HepG2 (cell line): ENCODE measurements around the gene PGAP3. TPM values are rescaled to one million over a fixed set of nuclear protein-coding genes. Genes with fewer than 3 reads are reported as not detected.
A peak's percentile ranks its signal among the peaks of the same experiment; 100 is the strongest.

Experiments used
- HOXD1 ChIP-seq: sonication (generic); formaldehyde crosslinking; IDR thresholded peaks from 2 replicates; pipeline ENCODE4 v1.5.0; 2020; ENCODE audit warnings: missing genetic modification reagents
- NPAS2 ChIP-seq: sonication (generic); formaldehyde crosslinking; IDR thresholded peaks from 2 replicates; pipeline ENCODE4 v1.8.0; 2022; ENCODE audit warnings: mild to moderate bottlenecking, missing genetic modification reagents, borderline replicate concordance
- RCOR2 ChIP-seq: IDR thresholded peaks from 2 replicates; pipeline ENCODE4 v1.6.1; 2016; ENCODE audit warnings: missing biosample characterization, missing genetic modification reagents
- TCF7 ChIP-seq: sonication (generic); IDR thresholded peaks from 2 replicates; pipeline ENCODE4 v1.6.1; 2016; ENCODE audit warnings: antibody characterized with exemption, low read depth
- ZBTB8A ChIP-seq: sonication (generic); formaldehyde crosslinking; IDR thresholded peaks from 2 replicates; pipeline ENCODE4 v1.4.0; 2020; ENCODE audit warnings: mild to moderate bottlenecking, low read depth, missing genetic modification reagents, borderline replicate concordance
- ZNF569 ChIP-seq: sonication (generic); formaldehyde crosslinking; IDR thresholded peaks from 2 replicates; pipeline ENCODE4 v1.5.0; 2020; ENCODE audit warnings: mild to moderate bottlenecking, missing genetic modification reagents, moderate library complexity, borderline replicate concordance
- ZNF607 ChIP-seq: sonication (generic); formaldehyde crosslinking; IDR thresholded peaks from 2 replicates; pipeline ENCODE4 v1.5.1; 2020; ENCODE audit warnings: missing genetic modification reagents, mild to moderate bottlenecking, borderline replicate concordance
- ZNF670 ChIP-seq: sonication (generic); formaldehyde crosslinking; IDR thresholded peaks from 2 replicates; pipeline ENCODE4 v1.8.0; 2022; ENCODE audit warnings: mild to moderate bottlenecking, missing genetic modification reagents, borderline replicate concordance
- ZSCAN5A ChIP-seq: sonication (generic); formaldehyde crosslinking; IDR thresholded peaks from 2 replicates; pipeline ENCODE4 v1.8.0; 2022; ENCODE audit warnings: mild to moderate bottlenecking, missing genetic modification reagents, borderline replicate concordance
- polyA plus RNA-seq, 8 experiments: library from polyadenylated mRNA; depleted of rRNA in 3 of 8; stranded (reverse) in 7 of 8; unstranded in 1 of 8; fragments of >200 nt; fragmentation: Illumina TruSeq in 4 of 8; extraction: Trizol in 4 of 8; gene quantifications; 2 replicates each; pipeline versions ENCODE4 v1.2.1 to v1.2.3, GENCODE V29; 2011 to 2016; ENCODE audit warnings: low read depth in 4 of 8, missing spikeins in 1 of 8, mixed read lengths in 1 of 8; ENCODE audit not compliant: insufficient read depth in 1 of 8
- total RNA-seq, 5 experiments: library from RNA; depleted of rRNA; stranded (reverse); fragments of >200 nt; fragmentation: Illumina TruSeq; extraction: Trizol; gene quantifications; 2 replicates each; pipeline ENCODE4 v1.2.3, GENCODE V29; 2016; ENCODE audit warnings: low read depth in 1 of 5
- TF ChIP-seq, protein P1 (sequence below), 2 experiments: sonication (generic) in 1 of 2; formaldehyde crosslinking in 1 of 2; IDR thresholded peaks; 2 replicates each; pipeline versions ENCODE4 v1.6.1 to v1.9.0; 2014 to 2022; ENCODE audit warnings: antibody characterized with exemption in 1 of 2, borderline replicate concordance in 1 of 2, inconsistent platforms in 1 of 2, low read depth in 1 of 2, missing genetic modification reagents in 1 of 2
- TF ChIP-seq, protein P2 (sequence below): sonication (generic); formaldehyde crosslinking; IDR thresholded peaks from 2 replicates; pipeline ENCODE4 v1.8.0; 2022; ENCODE audit warnings: missing genetic modification reagents, mild to moderate bottlenecking, inconsistent platforms, borderline replicate concordance
- TF ChIP-seq, protein P3 (sequence below): sonication (generic); formaldehyde crosslinking; IDR thresholded peaks from 2 replicates; pipeline ENCODE4 v1.4.0; 2020; ENCODE audit warnings: mild to moderate bottlenecking, missing genetic modification reagents
- TF ChIP-seq, protein P4 (sequence below): sonication (generic); formaldehyde crosslinking; IDR thresholded peaks from 2 replicates; pipeline ENCODE4 v1.4.0; 2020; ENCODE audit warnings: missing genetic modification reagents, borderline replicate concordance

PGAP3 gene
- total and polyA plus RNA-seq, 2 of the 13 experiments (the other 11 are each of a cell fraction or from before 2014, with no cell fraction given) = 11.9 to 14.6 TPM

GRCh38 chr17:39667945-39668924, 19.6 kb downstream of the PGAP3 start, which contains the start of gene PNMT (continued):
- TF ChIP-seq, protein P1, sequence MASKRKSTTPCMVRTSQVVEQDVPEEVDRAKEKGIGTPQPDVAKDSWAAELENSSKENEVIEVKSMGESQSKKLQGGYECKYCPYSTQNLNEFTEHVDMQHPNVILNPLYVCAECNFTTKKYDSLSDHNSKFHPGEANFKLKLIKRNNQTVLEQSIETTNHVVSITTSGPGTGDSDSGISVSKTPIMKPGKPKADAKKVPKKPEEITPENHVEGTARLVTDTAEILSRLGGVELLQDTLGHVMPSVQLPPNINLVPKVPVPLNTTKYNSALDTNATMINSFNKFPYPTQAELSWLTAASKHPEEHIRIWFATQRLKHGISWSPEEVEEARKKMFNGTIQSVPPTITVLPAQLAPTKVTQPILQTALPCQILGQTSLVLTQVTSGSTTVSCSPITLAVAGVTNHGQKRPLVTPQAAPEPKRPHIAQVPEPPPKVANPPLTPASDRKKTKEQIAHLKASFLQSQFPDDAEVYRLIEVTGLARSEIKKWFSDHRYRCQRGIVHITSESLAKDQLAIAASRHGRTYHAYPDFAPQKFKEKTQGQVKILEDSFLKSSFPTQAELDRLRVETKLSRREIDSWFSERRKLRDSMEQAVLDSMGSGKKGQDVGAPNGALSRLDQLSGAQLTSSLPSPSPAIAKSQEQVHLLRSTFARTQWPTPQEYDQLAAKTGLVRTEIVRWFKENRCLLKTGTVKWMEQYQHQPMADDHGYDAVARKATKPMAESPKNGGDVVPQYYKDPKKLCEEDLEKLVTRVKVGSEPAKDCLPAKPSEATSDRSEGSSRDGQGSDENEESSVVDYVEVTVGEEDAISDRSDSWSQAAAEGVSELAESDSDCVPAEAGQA (IDR thresholded peaks at IDR 0.05; ENCODE audit: low read depth) = 0 out of 2 replicates have a peak, but pooled peaks have one; percentile 18
- TF ChIP-seq, protein P1 (CRISPR knock-in tag; IDR thresholded peaks at IDR 0.05; ENCODE audit: borderline replicate concordance) = no peak
- TF ChIP-seq ZSCAN5A (CRISPR knock-in tag) = no peak
- TF ChIP-seq, protein P2, sequence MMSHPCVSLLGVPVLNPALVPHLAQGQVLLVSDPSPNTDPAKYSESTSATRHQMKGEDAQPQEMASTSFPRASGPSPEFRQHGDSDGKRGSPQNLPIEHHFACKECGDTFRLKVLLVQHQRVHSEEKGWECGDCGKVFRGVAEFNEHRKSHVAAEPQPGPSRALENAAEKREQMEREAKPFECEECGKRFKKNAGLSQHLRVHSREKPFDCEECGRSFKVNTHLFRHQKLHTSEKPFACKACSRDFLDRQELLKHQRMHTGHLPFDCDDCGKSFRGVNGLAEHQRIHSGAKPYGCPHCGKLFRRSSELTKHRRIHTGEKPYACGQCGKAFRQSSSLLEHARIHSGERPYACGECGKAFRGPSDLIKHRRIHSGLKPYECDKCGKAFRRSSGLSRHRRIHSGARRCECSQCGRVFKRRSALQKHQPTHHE = no peak
- TF ChIP-seq HOXD1 = no peak
- TF ChIP-seq ZNF607 = peak; percentile 79; the same call in 1 of the 2 replicates
- TF ChIP-seq ZBTB8A (CRISPR knock-in tag) = no peak
- TF ChIP-seq, protein P3, sequence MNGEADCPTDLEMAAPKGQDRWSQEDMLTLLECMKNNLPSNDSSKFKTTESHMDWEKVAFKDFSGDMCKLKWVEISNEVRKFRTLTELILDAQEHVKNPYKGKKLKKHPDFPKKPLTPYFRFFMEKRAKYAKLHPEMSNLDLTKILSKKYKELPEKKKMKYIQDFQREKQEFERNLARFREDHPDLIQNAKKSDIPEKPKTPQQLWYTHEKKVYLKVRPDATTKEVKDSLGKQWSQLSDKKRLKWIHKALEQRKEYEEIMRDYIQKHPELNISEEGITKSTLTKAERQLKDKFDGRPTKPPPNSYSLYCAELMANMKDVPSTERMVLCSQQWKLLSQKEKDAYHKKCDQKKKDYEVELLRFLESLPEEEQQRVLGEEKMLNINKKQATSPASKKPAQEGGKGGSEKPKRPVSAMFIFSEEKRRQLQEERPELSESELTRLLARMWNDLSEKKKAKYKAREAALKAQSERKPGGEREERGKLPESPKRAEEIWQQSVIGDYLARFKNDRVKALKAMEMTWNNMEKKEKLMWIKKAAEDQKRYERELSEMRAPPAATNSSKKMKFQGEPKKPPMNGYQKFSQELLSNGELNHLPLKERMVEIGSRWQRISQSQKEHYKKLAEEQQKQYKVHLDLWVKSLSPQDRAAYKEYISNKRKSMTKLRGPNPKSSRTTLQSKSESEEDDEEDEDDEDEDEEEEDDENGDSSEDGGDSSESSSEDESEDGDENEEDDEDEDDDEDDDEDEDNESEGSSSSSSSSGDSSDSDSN (CRISPR knock-in tag) = peak; percentile 100
- TF ChIP-seq, protein P4, sequence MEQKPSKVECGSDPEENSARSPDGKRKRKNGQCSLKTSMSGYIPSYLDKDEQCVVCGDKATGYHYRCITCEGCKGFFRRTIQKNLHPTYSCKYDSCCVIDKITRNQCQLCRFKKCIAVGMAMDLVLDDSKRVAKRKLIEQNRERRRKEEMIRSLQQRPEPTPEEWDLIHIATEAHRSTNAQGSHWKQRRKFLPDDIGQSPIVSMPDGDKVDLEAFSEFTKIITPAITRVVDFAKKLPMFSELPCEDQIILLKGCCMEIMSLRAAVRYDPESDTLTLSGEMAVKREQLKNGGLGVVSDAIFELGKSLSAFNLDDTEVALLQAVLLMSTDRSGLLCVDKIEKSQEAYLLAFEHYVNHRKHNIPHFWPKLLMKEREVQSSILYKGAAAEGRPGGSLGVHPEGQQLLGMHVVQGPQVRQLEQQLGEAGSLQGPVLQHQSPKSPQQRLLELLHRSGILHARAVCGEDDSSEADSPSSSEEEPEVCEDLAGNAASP (CRISPR knock-in tag) = peak; percentile 71
- TF ChIP-seq ZNF670 (CRISPR knock-in tag) = 0 out of 2 replicates have a peak, but pooled peaks have one; percentile 76
- TF ChIP-seq RCOR2 (CRISPR knock-in tag) = no peak; the same call in 1 of the 2 replicates
- TF ChIP-seq NPAS2 (CRISPR knock-in tag) = no peak
- TF ChIP-seq ZNF569 (CRISPR knock-in tag) = no peak
- no peak for TF ChIP-seq TCF7
